Epithelial cell of proximal tubule (primary cell): ENCODE measurements around the gene SKOR1. TPM values are rescaled to one million over a fixed set of nuclear protein-coding genes. Genes with fewer than 3 reads are reported as not detected.

Source experiments
- DNase-seq: peaks from one replicate; pipeline ENCODE4 v3.0.0-alpha.2; 2011; ENCODE audit warnings: low read depth
- H3K4me3 ChIP-seq: 2 replicates; pipeline ENCODE4 v1.5.1; 2011; ENCODE audit warnings: low read depth, mild to moderate bottlenecking, low read length
- CTCF ChIP-seq: conservative IDR thresholded peaks from 2 replicates; pipeline ENCODE4 v1.5.1; 2012; ENCODE audit warnings: low read depth, mild to moderate bottlenecking, low read length
- total RNA-seq: library from RNA; depleted of rRNA; stranded (reverse); fragments of >200 nt; gene quantifications from 2 replicates; pipeline ENCODE4 v1.2.3, GENCODE V29; 2015

Gene SKOR1
- total RNA-seq, 1 donor from 2014 or later, result not detected

GRCh38 chr15:67879440-67880129, 54.3 kb downstream of the SKOR1 start:
- no peak overlapping the region for H3K4me3 ChIP-seq
- TF ChIP-seq CTCF, result no peak
- DNase-seq, result no peak

GRCh38 chr15:67880651-67881182, 55.4 kb downstream of the SKOR1 start:
- DNase-seq, result no peak
- H3K4me3 ChIP-seq, result no peak overlapping the region
- TF ChIP-seq CTCF, result no peak

- H3K4me3 ChIP-seq, result no peak overlapping the region
- TF ChIP-seq CTCF, result no peak
- DNase-seq, result no peak
Observed at GRCh38 chr15:67882487-67883233, 57.4 kb downstream of the SKOR1 start.

- TF ChIP-seq CTCF, result no peak
- no peak overlapping the region for H3K4me3 ChIP-seq
- DNase-seq, result no peak
Observed at GRCh38 chr15:67883234-67883773, 58.0 kb downstream of the SKOR1 start.

- peak overlapping the region; percentile 53 for H3K4me3 ChIP-seq
- no peak for TF ChIP-seq CTCF
- DNase-seq, result no peak
Observed at GRCh38 chr15:67884009-67884408, 58.7 kb downstream of the SKOR1 start.

Other genes starting within 250 kb of the SKOR1 start
- gene RNU6-1, start 14.5 kb downstream of the SKOR1 start, total RNA-seq, result not detected in 2 replicates
- gene PIAS1, start 228.8 kb downstream of the SKOR1 start, total RNA-seq, result 10.4 and 12.0 TPM in 2 replicates